HCT116 (cell line): Measurements from ENCODE around the gene RYR2. TPM values are rescaled to one million over a fixed set of nuclear protein-coding genes. Genes with fewer than 3 reads are reported as not detected.

Experiments used
- ATAC-seq: fragments of 200-7000 bp; cut with Tn5 transposase; 2 replicates; pipeline ENCODE4 v1.9.1; 2020; ENCODE audit warnings: mild to moderate bottlenecking, moderate library complexity
- BruUV-seq: library from RNA; stranded (reverse); fragments of 400-500 nt; replicated peaks from 2 replicates; lab custom pipeline; 2021; lab: Mats Ljungman, UMichigan
- CTCF ChIA-PET: fragments of 300-600 bp; sonication (Branson Sonifier 250); formaldehyde crosslinking; loops from one replicate; lab custom pipeline; 2021; ENCODE audit warnings: antibody characterized with exemption; lab: Charles Lee
- POLR2A ChIA-PET: fragments of 300-600, 350-600 bp; sonication (Branson Sonifier 250); formaldehyde crosslinking; loops from one replicate; lab custom pipeline; 2021; ENCODE audit warnings: antibody characterized with exemption; lab: Charles Lee
- RAD21 ChIA-PET, 2 experiments: fragments of 300-600 bp; sonication (Branson Sonifier 250); formaldehyde crosslinking; loops; one replicate each; lab custom pipeline; 2023; ENCODE audit warnings: low total read pairs in 2 of 2; ENCODE audit not compliant: uncharacterized antibody in 2 of 2, unreplicated experiment in 2 of 2, low non-redundant PET in 1 of 2; lab: Charles Lee
- DNase-seq: peaks from one replicate; pipeline ENCODE4 v3.0.0-alpha.2; 2010; ENCODE audit warnings: low read depth, low spot score
- H2AFZ ChIP-seq: fragments of 200-600 bp; shearing (Covaris generic), sonication (generic); 2 replicates; pipeline ENCODE4 v1.6.1; 2017; ENCODE audit warnings: low read depth, mixed run types, mixed read lengths, antibody characterized with exemption, low read length; ENCODE audit not compliant: poor library complexity, severe bottlenecking
- H3K27ac ChIP-seq: 2 replicates; pipeline ENCODE4 v1.5.1; 2012; ENCODE audit warnings: low read depth, low read length
- H3K27me3 ChIP-seq: fragments of 200-600 bp; sonication (generic); 2 replicates; pipeline ENCODE4 v1.6.1; 2016; ENCODE audit warnings: mixed run types, low read length, mixed read lengths; ENCODE audit not compliant: insufficient read depth
- H3K36me3 ChIP-seq, 2 experiments: fragments of 200-500 bp in 1 of 2; fragments of 200-600 bp in 1 of 2; sonication (Bioruptor generic) in 1 of 2; sonication (generic) in 1 of 2; 2 replicates each; pipeline versions ENCODE4 v1.5.1 to v1.6.1; 2014 to 2016; ENCODE audit warnings: low read length in 2 of 2, inconsistent platforms in 1 of 2, mixed read lengths in 1 of 2, mixed run types in 1 of 2; ENCODE audit not compliant: insufficient read depth in 2 of 2, control insufficient read depth in 1 of 2
- H3K4me1 ChIP-seq, 2 experiments: fragments of 200-600 bp in 1 of 2; sonication (generic) in 1 of 2; 2 replicates each; pipeline versions ENCODE4 v1.5.1 to v1.6.1; 2012 to 2017; ENCODE audit warnings: low read length in 2 of 2, inconsistent platforms in 1 of 2, mild to moderate bottlenecking in 1 of 2, mixed read lengths in 1 of 2, mixed run types in 1 of 2, moderate library complexity in 1 of 2; ENCODE audit not compliant: insufficient read depth in 2 of 2, control insufficient read depth in 1 of 2
- H3K4me2 ChIP-seq: fragments of 200-600 bp; sonication (generic); 2 replicates; pipeline ENCODE4 v1.6.1; 2017; ENCODE audit warnings: mixed run types, low read length, mixed read lengths
- H3K4me3 ChIP-seq, 2 experiments: fragments of 200-600 bp in 1 of 2; sonication (generic) in 1 of 2; replicated peaks in 1 of 2; 2 replicates each; pipeline ENCODE4 v1.5.1; 2011 to 2016; ENCODE audit warnings: low read length in 2 of 2, control low read depth in 1 of 2, low read depth in 1 of 2, mild to moderate bottlenecking in 1 of 2, mixed read lengths in 1 of 2, mixed run types in 1 of 2
- H3K79me2 ChIP-seq: fragments of 200-600 bp; sonication (generic); 2 replicates; pipeline ENCODE4 v1.6.1; 2017; ENCODE audit warnings: mild to moderate bottlenecking, mixed run types, low read length, moderate library complexity, mixed read lengths; ENCODE audit not compliant: insufficient read depth
- H3K9ac ChIP-seq: fragments of 200-600 bp; sonication (generic); 2 replicates; pipeline ENCODE4 v1.6.1; 2016; ENCODE audit warnings: low read length, mixed read lengths
- H3K9me2 ChIP-seq: fragments of 200-600 bp; sonication (generic), shearing (Covaris generic); 2 replicates; pipeline ENCODE4 v1.6.1; 2017; ENCODE audit warnings: mixed run types, mild to moderate bottlenecking, moderate library complexity; ENCODE audit not compliant: insufficient read depth
- H3K9me3 ChIP-seq, 2 experiments: fragments of 200-500 bp in 1 of 2; fragments of 200-600 bp in 1 of 2; sonication (Bioruptor generic) in 1 of 2; sonication (generic) in 1 of 2; 2 replicates each; pipeline ENCODE4 v1.6.1; 2014 to 2017; ENCODE audit warnings: low read length in 2 of 2, mixed read lengths in 2 of 2, inconsistent platforms in 1 of 2, low read depth in 1 of 2, mild to moderate bottlenecking in 1 of 2, mixed run types in 1 of 2, moderate library complexity in 1 of 2; ENCODE audit not compliant: control insufficient read depth in 1 of 2, insufficient read depth in 1 of 2
- H4K20me1 ChIP-seq: fragments of 200-600 bp; sonication (generic), shearing (Covaris generic); 2 replicates; pipeline ENCODE4 v1.6.1; 2017; ENCODE audit warnings: mixed run types, mild to moderate bottlenecking, moderate library complexity; ENCODE audit not compliant: insufficient read depth
- CBX3 ChIP-seq: IDR thresholded peaks from 2 replicates; pipeline ENCODE4 v1.6.1; 2012; ENCODE audit warnings: low read depth
- ELF1 ChIP-seq: IDR thresholded peaks from 2 replicates; pipeline ENCODE4 v1.6.1; 2012; ENCODE audit warnings: low read depth, borderline replicate concordance
- EZH2phosphoT487 ChIP-seq: fragments of 200-600 bp; IDR thresholded peaks from 2 replicates; pipeline ENCODE4 v1.6.1; 2018; ENCODE audit warnings: antibody characterized with exemption, borderline replicate concordance
- SIN3A ChIP-seq: IDR thresholded peaks from 2 replicates; pipeline ENCODE4 v1.6.1; 2012; ENCODE audit warnings: low read depth
- TCF7L2 ChIP-seq: IDR thresholded peaks from 2 replicates; pipeline ENCODE4 v1.7.0; 2011; ENCODE audit warnings: borderline replicate concordance, inconsistent platforms; ENCODE audit not compliant: insufficient read depth, insufficient read length; ENCODE audit errors: extremely low read depth
- intact Hi-C: fragments of 100-400 bp; cut with micrococcal nuclease; formaldehyde crosslinking; loops from 2 replicates; pipeline ENCODE4 v1.10.0; 2022
- total RNA-seq: library from RNA; stranded (reverse); gene quantifications from one replicate; pipeline ENCODE4 v1.2.1, GENCODE V29; 2021; ENCODE audit not compliant: unreplicated experiment
- TF ChIP-seq, protein P1 (sequence below): IDR thresholded peaks from 2 replicates; pipeline ENCODE4 v1.6.1; 2012; ENCODE audit warnings: low read depth
- TF ChIP-seq, protein P2 (sequence below), 3 experiments: fragments of 200-600 bp in 1 of 3; sonication (generic) in 1 of 3; IDR thresholded peaks in 2 of 3; conservative IDR thresholded peaks in 1 of 3; 2 replicates each; pipeline ENCODE4 v1.5.1; 2012 to 2017; ENCODE audit warnings: low read depth in 2 of 3, low read length in 2 of 3, antibody characterized with exemption in 1 of 3, borderline replicate concordance in 1 of 3, control low read depth in 1 of 3, mild to moderate bottlenecking in 1 of 3, mixed read lengths in 1 of 3, mixed run types in 1 of 3, moderate library complexity in 1 of 3; ENCODE audit not compliant: insufficient read depth in 1 of 3
- TF ChIP-seq, protein P3 (sequence below): IDR thresholded peaks from 2 replicates; pipeline ENCODE4 v1.6.1; 2011; ENCODE audit warnings: mild to moderate bottlenecking, low read length, moderate library complexity; ENCODE audit not compliant: insufficient replicate concordance; ENCODE audit errors: extremely low read depth

Gene RYR2
- total RNA-seq, 1 experiment from 2014 or later, result 0.02 TPM

DNA sequence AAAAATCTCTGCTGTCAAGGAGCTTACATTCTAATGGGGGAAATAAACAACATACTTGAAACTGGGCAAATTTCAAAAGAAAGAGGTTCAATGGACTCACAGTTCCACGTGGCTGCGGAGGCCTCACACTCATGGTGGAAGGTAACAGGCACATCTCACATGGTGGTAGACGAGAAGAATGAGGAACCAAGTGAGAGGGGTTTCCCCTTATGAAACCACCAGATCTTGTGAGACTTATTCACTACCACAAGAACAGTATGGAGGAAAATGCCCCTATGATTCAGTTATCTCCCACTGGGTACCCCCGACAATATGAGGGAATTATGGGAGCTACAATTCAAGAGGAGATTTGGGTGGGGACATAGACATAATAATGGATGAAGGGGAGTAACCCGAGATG lies 622.4 kb downstream of the RYR2 start:
- BruUV-seq, result no TSS peak
- ChIA-PET POLR2A (no interaction called here), RAD21 (no interaction called here), CTCF (no interaction called here)
- H3K9me2 ChIP-seq, result no peaks in the 10 kb centered on the region
- no peaks in the 10 kb centered on the region for H3K36me3 ChIP-seq
- H3K9me3 ChIP-seq, result peaks cover 5 to 17% of the 10 kb centered on the region in 2 experiments; a peak in 2 of 4 replicates
- no peak overlapping the region for H3K4me2 ChIP-seq
- no peak overlapping the region for H3K4me3 ChIP-seq
- no peak for TF ChIP-seq CBX3
- TF ChIP-seq, protein P1, sequence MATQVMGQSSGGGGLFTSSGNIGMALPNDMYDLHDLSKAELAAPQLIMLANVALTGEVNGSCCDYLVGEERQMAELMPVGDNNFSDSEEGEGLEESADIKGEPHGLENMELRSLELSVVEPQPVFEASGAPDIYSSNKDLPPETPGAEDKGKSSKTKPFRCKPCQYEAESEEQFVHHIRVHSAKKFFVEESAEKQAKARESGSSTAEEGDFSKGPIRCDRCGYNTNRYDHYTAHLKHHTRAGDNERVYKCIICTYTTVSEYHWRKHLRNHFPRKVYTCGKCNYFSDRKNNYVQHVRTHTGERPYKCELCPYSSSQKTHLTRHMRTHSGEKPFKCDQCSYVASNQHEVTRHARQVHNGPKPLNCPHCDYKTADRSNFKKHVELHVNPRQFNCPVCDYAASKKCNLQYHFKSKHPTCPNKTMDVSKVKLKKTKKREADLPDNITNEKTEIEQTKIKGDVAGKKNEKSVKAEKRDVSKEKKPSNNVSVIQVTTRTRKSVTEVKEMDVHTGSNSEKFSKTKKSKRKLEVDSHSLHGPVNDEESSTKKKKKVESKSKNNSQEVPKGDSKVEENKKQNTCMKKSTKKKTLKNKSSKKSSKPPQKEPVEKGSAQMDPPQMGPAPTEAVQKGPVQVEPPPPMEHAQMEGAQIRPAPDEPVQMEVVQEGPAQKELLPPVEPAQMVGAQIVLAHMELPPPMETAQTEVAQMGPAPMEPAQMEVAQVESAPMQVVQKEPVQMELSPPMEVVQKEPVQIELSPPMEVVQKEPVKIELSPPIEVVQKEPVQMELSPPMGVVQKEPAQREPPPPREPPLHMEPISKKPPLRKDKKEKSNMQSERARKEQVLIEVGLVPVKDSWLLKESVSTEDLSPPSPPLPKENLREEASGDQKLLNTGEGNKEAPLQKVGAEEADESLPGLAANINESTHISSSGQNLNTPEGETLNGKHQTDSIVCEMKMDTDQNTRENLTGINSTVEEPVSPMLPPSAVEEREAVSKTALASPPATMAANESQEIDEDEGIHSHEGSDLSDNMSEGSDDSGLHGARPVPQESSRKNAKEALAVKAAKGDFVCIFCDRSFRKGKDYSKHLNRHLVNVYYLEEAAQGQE, result no peak
- no peak for TF ChIP-seq ELF1
- TF ChIP-seq, protein P2, sequence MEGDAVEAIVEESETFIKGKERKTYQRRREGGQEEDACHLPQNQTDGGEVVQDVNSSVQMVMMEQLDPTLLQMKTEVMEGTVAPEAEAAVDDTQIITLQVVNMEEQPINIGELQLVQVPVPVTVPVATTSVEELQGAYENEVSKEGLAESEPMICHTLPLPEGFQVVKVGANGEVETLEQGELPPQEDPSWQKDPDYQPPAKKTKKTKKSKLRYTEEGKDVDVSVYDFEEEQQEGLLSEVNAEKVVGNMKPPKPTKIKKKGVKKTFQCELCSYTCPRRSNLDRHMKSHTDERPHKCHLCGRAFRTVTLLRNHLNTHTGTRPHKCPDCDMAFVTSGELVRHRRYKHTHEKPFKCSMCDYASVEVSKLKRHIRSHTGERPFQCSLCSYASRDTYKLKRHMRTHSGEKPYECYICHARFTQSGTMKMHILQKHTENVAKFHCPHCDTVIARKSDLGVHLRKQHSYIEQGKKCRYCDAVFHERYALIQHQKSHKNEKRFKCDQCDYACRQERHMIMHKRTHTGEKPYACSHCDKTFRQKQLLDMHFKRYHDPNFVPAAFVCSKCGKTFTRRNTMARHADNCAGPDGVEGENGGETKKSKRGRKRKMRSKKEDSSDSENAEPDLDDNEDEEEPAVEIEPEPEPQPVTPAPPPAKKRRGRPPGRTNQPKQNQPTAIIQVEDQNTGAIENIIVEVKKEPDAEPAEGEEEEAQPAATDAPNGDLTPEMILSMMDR (IDR thresholded peaks at IDR 0.05 in 2 of 3, conservative IDR thresholded peaks at IDR 0.05 in 1 of 3; ENCODE audit: borderline replicate concordance in 1 of 3, insufficient read depth in 1 of 3, low read depth in 2 of 3, low read length in 2 of 3), result no peak
- TF ChIP-seq, protein P3, sequence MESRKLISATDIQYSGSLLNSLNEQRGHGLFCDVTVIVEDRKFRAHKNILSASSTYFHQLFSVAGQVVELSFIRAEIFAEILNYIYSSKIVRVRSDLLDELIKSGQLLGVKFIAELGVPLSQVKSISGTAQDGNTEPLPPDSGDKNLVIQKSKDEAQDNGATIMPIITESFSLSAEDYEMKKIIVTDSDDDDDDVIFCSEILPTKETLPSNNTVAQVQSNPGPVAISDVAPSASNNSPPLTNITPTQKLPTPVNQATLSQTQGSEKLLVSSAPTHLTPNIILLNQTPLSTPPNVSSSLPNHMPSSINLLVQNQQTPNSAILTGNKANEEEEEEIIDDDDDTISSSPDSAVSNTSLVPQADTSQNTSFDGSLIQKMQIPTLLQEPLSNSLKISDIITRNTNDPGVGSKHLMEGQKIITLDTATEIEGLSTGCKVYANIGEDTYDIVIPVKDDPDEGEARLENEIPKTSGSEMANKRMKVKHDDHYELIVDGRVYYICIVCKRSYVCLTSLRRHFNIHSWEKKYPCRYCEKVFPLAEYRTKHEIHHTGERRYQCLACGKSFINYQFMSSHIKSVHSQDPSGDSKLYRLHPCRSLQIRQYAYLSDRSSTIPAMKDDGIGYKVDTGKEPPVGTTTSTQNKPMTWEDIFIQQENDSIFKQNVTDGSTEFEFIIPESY, result no peak
- TF ChIP-seq SIN3A, result no peak
- TF ChIP-seq TCF7L2, result no peak
- TF ChIP-seq EZH2phosphoT487, result no peak
- H3K9ac ChIP-seq, result no peak overlapping the region
- no peaks in the 10 kb centered on the region for H3K4me1 ChIP-seq
- no peak for DNase-seq
- intact Hi-C loops, result no loop called here
- no peak for ATAC-seq
- no peaks in the 10 kb centered on the region for H3K79me2 ChIP-seq
- H3K27ac ChIP-seq, result no peak overlapping the region
- H4K20me1 ChIP-seq, result no peaks in the 10 kb centered on the region
- H3K27me3 ChIP-seq, result no peaks in the 10 kb centered on the region
- H2AFZ ChIP-seq, result no peak overlapping the region
